SJSA1 (cell line): Measurements from ENCODE around the gene WDR75. TPM values are rescaled to one million over a fixed set of nuclear protein-coding genes. Genes with fewer than 3 reads are reported as not detected.

Source experiments
- DNase-seq, 2 experiments: peaks; one replicate each; pipeline ENCODE4 v3.0.0-alpha.2; 2015 to 2020; ENCODE audit warnings: low spot score in 2 of 2, low read depth in 1 of 2
- H3K27ac ChIP-seq: fragments of 250-450 bp; sonication (Bioruptor Pico); 2 replicates; pipeline ENCODE4 v1.5.1; 2020; ENCODE audit warnings: mild to moderate bottlenecking, moderate library complexity
- H3K27me3 ChIP-seq: fragments of 250-450 bp; sonication (Bioruptor Pico); replicated peaks from 2 replicates; pipeline ENCODE4 v1.5.1; 2020; ENCODE audit warnings: mild to moderate bottlenecking, moderate library complexity
- H3K36me3 ChIP-seq: fragments of 250-450 bp; sonication (Bioruptor Pico); 2 replicates; pipeline ENCODE4 v1.5.1; 2020; ENCODE audit warnings: mild to moderate bottlenecking
- H3K4me1 ChIP-seq: fragments of 250-450 bp; sonication (Bioruptor Pico); replicated peaks from 2 replicates; pipeline ENCODE4 v1.6.1; 2021; ENCODE audit warnings: mild to moderate bottlenecking
- H3K4me3 ChIP-seq: fragments of 250-450 bp; sonication (Bioruptor Pico); 2 replicates; pipeline ENCODE4 v1.5.1; 2020; ENCODE audit warnings: mild to moderate bottlenecking
- H3K9me3 ChIP-seq: fragments of 250-450 bp; sonication (Bioruptor Pico); replicated peaks from 2 replicates; pipeline ENCODE4 v1.5.1; 2020; ENCODE audit warnings: mild to moderate bottlenecking
- total RNA-seq: library from RNA; depleted of rRNA; stranded (reverse); fragments of >200 nt; shearing (Covaris generic); gene quantifications from 2 replicates; pipeline ENCODE4 v1.2.3, GENCODE V29; 2014; rRNA removed

The WDR75 gene
- total RNA-seq, 1 experiment from 2014 or later, result 54.7 TPM

- no peaks in the 10 kb centered on the region for H3K36me3 ChIP-seq
- no peaks in the 10 kb centered on the region for H3K9me3 ChIP-seq
- peaks cover 9% of the 10 kb centered on the region; the same call in 1 of the 2 replicates for H3K27me3 ChIP-seq
- H3K27ac ChIP-seq, result no peak overlapping the region
- no peaks in the 10 kb centered on the region for H3K4me1 ChIP-seq
- DNase-seq, result no peak
- H3K4me3 ChIP-seq, result no peak overlapping the region
Observed at GRCh38 chr2:189512879-189513278, 71.6 kb downstream of the WDR75 start.

- H3K4me3 ChIP-seq, result no peak overlapping the region
- H3K27ac ChIP-seq, result no peak overlapping the region
- no peaks in the 10 kb centered on the region for H3K9me3 ChIP-seq
- peaks cover 9% of the 10 kb centered on the region; the same call in 1 of the 2 replicates for H3K27me3 ChIP-seq
- no peak for DNase-seq
- H3K36me3 ChIP-seq, result no peaks in the 10 kb centered on the region
- no peaks in the 10 kb centered on the region for H3K4me1 ChIP-seq
Observed at GRCh38 chr2:189514104-189514503, 72.8 kb downstream of the WDR75 start.

- no peaks in the 10 kb centered on the region for H3K36me3 ChIP-seq
- DNase-seq, result peak in 1 of 2 experiments; percentile 9
- no peaks in the 10 kb centered on the region for H3K9me3 ChIP-seq
- peaks cover 9% of the 10 kb centered on the region; the same call in 1 of the 2 replicates for H3K27me3 ChIP-seq
- H3K27ac ChIP-seq, result no peak overlapping the region
- no peaks in the 10 kb centered on the region for H3K4me1 ChIP-seq
- no peak overlapping the region for H3K4me3 ChIP-seq
Observed at GRCh38 chr2:189515264-189515663, 74.0 kb downstream of the WDR75 start.

- no peak overlapping the region for H3K27ac ChIP-seq
- H3K27me3 ChIP-seq, result peaks cover 9% of the 10 kb centered on the region; the same call in 1 of the 2 replicates
- no peaks in the 10 kb centered on the region for H3K4me1 ChIP-seq
- DNase-seq, result no peak
- no peaks in the 10 kb centered on the region for H3K9me3 ChIP-seq
- no peak overlapping the region for H3K4me3 ChIP-seq
- no peaks in the 10 kb centered on the region for H3K36me3 ChIP-seq
Observed at GRCh38 chr2:189516546-189516945, 75.3 kb downstream of the WDR75 start.

- no peak overlapping the region for H3K27ac ChIP-seq
- H3K36me3 ChIP-seq, result no peaks in the 10 kb centered on the region
- H3K9me3 ChIP-seq, result no peaks in the 10 kb centered on the region
- DNase-seq, result no peak
- no peak overlapping the region for H3K4me3 ChIP-seq
- H3K4me1 ChIP-seq, result no peaks in the 10 kb centered on the region
- peaks cover 9% of the 10 kb centered on the region; the same call in 1 of the 2 replicates for H3K27me3 ChIP-seq
Observed at GRCh38 chr2:189517847-189518535, 76.7 kb downstream of the WDR75 start.

GRCh38 chr2:189519631-189520387 lies 78.5 kb downstream of the WDR75 start:
- Histone ChIP-seq H3K9me3 (no peaks in the 10 kb centered on the region), H3K4me1 (no peaks in the 10 kb centered on the region), H3K27ac (no peak overlapping the region), H3K36me3 (no peaks in the 10 kb centered on the region), H3K4me3 (no peak overlapping the region), H3K27me3 (peaks cover 9% of the 10 kb centered on the region; the same call in 1 of the 2 replicates)
- DNase-seq, result no peak

- DNase-seq, result no peak
- Histone ChIP-seq H3K36me3 (no peaks in the 10 kb centered on the region), H3K27ac (no peak overlapping the region), H3K4me1 (no peaks in the 10 kb centered on the region), H3K4me3 (no peak overlapping the region), H3K9me3 (no peaks in the 10 kb centered on the region), H3K27me3 (no peaks in the 10 kb centered on the region)
Observed at GRCh38 chr2:189521699-189522434, 80.6 kb downstream of the WDR75 start.

GRCh38 chr2:189522435-189523151 lies 81.3 kb downstream of the WDR75 start:
- Histone ChIP-seq H3K9me3 (no peaks in the 10 kb centered on the region), H3K27me3 (no peaks in the 10 kb centered on the region), H3K4me1 (no peaks in the 10 kb centered on the region), H3K36me3 (no peaks in the 10 kb centered on the region), H3K4me3 (no peak overlapping the region), H3K27ac (no peak overlapping the region)
- DNase-seq, result no peak

- no peak for DNase-seq
- Histone ChIP-seq H3K9me3 (no peaks in the 10 kb centered on the region), H3K4me3 (no peak overlapping the region), H3K4me1 (no peaks in the 10 kb centered on the region), H3K36me3 (no peaks in the 10 kb centered on the region), H3K27ac (no peak overlapping the region), H3K27me3 (0 out of 2 replicates have a peak, but pooled peaks cover 4% of the 10 kb centered on the region)
Observed at GRCh38 chr2:189524746-189525145, 83.5 kb downstream of the WDR75 start.

Other genes starting within 250 kb of the WDR75 start
- 0.87 TPM in 1 of 2 replicates, not detected in the other for gene SLC40A1, start 139.3 kb downstream of the WDR75 start, total RNA-seq
- gene ASNSD1, start 220.0 kb downstream of the WDR75 start, total RNA-seq, result 58.3 and 62.4 TPM in 2 replicates
- gene ANKAR, start 233.2 kb downstream of the WDR75 start, total RNA-seq, result 0.44 and 7.1 TPM in 2 replicates